HFF-Myc (cell line): ENCODE measurements around the gene FAF2.

Experiments
- DNase-seq: peaks from one replicate; pipeline ENCODE4 v3.0.0-alpha.2; 2011; ENCODE audit warnings: low read depth; ENCODE audit errors: extremely low read depth
- H3K4me3 ChIP-seq: replicated peaks from 2 replicates; pipeline ENCODE4 v1.5.1; 2011; ENCODE audit warnings: low read depth, mild to moderate bottlenecking, control low read depth, low read length
- TF ChIP-seq, protein P1 (sequence below): IDR thresholded peaks from 2 replicates; pipeline ENCODE4 v1.5.1; 2012; ENCODE audit warnings: mild to moderate bottlenecking, low read depth, low read length, control low read depth; ENCODE audit errors: missing control alignments

The FAF2 gene

DNA sequence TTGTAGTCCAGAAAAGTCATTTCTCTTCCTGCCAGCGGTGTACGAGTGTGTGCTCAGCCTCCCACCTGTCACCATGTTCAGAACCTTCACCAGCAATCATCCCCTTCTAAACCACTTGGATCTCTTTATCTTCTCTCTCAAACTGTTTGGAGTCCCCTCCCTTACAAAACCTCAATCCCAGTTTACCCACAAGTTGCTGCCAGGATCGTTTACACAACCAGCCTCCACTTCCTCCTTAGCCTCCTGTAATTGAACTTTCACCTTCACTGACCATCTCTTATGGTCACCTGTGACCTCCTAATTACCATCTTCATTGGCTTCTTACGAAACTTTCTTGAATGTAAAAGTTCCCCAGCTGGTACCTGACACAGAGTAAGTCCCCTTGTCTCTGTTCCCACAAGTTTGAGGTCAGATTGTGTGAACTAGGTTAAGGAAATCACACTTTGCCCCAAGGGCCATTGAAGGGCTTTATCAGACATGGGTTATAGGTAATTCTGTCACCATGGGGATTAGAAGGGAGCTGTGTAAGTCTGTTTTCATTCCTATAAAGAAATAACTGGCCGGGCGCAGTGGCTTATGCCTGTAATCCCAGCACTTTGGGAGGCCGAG lies 69.0 kb downstream of the FAF2 start:
- TF ChIP-seq, protein P1, sequence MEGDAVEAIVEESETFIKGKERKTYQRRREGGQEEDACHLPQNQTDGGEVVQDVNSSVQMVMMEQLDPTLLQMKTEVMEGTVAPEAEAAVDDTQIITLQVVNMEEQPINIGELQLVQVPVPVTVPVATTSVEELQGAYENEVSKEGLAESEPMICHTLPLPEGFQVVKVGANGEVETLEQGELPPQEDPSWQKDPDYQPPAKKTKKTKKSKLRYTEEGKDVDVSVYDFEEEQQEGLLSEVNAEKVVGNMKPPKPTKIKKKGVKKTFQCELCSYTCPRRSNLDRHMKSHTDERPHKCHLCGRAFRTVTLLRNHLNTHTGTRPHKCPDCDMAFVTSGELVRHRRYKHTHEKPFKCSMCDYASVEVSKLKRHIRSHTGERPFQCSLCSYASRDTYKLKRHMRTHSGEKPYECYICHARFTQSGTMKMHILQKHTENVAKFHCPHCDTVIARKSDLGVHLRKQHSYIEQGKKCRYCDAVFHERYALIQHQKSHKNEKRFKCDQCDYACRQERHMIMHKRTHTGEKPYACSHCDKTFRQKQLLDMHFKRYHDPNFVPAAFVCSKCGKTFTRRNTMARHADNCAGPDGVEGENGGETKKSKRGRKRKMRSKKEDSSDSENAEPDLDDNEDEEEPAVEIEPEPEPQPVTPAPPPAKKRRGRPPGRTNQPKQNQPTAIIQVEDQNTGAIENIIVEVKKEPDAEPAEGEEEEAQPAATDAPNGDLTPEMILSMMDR = no peak
- no peak for DNase-seq
- no peak overlapping the region for H3K4me3 ChIP-seq

- TF ChIP-seq, protein P1 = no peak
- H3K4me3 ChIP-seq = no peak overlapping the region
- DNase-seq = no peak
These were observed 71.9 kb downstream of the FAF2 start for GRCh38 chr5:176519810-176520720.

DNA sequence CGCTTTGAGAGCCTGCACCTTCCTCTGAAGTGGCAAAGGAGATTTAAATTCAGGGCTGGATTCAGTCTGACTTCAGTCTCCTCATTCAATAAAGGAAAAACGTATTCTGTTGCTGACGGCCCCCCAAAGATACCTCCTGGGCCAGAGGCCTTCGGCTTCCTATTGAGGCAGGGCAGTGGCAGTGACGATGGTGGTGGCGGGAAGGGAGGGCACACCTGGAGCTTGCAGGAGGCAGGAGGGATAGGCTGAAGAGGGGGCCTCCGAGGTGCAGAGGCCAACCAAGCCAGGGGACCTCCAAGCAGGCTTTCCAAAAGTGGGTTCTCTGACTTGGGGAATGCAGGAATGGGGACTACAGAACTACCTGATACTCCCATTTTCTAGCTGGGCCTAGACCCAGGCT lies 73.1 kb downstream of the FAF2 start:
- DNase-seq = no peak
- TF ChIP-seq, protein P1 = no peak
- H3K4me3 ChIP-seq = no peak overlapping the region

DNA sequence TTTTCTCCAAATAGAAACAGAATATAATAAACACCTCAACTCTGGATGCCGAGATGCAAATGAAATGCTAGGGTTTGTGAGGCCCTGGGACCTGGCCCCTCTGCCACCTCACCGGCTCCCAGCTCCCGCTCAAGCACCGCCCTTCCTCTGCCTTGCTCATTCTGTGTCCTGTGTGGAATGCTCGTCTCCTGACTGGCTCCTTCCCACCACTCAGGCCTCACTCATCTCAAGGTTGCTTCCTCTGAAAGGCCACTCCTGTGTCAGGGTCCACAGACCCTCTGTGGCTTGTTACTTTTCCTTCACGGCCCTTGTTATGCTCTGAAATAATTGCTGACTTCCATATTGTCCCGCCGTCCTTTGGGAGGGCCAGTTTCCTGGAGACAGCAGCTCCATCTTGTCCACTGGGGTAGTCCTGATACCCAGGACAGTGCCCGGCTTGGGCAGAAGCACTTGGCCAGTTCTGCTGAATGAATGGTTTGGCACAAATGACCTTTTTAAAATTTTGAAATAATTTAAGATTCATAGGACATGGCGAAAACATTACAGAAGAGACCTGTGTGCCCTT lies 73.6 kb downstream of the FAF2 start:
- no peak overlapping the region for H3K4me3 ChIP-seq
- no peak for DNase-seq
- TF ChIP-seq, protein P1 = no peak

GRCh38 chr5:176524138-176524537 lies 76.0 kb downstream of the FAF2 start:
- no peak overlapping the region for H3K4me3 ChIP-seq
- TF ChIP-seq, protein P1 = no peak
- no peak for DNase-seq

DNA sequence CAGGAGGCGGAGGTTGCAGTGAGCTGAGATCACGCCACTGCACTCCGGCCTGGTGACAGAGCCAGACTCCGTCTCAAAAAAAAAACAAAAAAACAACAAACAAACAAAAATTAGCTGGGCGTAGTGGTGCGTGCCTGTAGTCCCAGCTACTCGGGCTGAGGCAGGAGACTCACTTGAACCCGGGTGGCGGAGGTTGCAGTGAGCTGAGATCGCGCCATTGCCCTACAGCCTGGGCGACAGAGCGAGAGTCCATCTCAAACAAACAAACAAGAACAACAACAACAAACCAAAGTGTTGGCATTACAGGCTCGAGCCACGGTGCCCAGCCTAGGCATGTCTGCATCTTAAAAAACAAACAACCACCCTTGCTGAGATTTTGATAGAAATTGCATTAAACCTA lies 76.8 kb downstream of the FAF2 start:
- TF ChIP-seq, protein P1 = no peak
- DNase-seq = no peak
- no peak overlapping the region for H3K4me3 ChIP-seq
